Measurements from ENCODE around the gene BLTP3A. TPM values are rescaled to one million over a fixed set of nuclear protein-coding genes. Genes with fewer than 3 reads are reported as not detected.
"Not testable (repeated sequence)": the region's sequence is repeated elsewhere in the genome, so short reads cannot be mapped to it uniquely, and the experiment has no call there.

BLTP3A gene, protein sequence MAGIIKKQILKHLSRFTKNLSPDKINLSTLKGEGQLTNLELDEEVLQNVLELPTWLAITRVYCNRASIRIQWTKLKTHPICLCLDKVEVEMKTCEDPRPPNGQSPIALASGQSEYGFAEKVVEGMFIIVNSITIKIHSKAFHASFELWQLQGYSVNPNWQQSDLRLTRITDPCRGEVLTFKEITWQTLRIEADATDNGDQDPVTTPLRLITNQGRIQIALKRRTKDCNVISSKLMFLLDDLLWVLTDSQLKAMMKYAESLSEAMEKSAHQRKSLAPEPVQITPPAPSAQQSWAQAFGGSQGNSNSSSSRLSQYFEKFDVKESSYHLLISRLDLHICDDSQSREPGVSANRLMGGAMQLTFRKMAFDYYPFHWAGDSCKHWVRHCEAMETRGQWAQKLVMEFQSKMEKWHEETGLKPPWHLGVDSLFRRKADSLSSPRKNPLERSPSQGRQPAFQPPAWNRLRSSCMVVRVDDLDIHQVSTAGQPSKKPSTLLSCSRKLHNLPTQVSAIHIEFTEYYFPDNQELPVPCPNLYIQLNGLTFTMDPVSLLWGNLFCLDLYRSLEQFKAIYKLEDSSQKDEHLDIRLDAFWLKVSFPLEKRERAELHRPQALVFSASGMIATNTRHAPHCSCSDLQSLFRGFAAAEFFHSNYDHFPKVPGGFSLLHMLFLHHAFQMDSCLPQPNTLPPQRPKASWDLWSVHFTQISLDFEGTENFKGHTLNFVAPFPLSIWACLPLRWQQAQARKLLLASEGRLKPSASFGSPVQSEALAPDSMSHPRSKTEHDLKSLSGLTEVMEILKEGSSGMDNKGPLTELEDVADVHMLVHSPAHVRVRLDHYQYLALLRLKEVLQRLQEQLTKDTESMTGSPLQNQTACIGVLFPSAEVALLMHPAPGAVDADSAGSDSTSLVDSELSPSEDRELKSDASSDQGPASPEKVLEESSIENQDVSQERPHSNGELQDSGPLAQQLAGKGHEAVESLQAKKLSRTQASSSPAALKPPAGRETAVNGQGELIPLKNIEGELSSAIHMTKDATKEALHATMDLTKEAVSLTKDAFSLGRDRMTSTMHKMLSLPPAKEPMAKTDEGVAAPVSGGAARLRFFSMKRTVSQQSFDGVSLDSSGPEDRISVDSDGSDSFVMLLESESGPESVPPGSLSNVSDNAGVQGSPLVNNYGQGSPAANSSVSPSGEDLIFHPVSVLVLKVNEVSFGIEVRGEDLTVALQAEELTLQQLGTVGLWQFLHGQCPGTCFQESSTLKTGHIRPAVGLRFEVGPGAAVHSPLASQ (N-terminal part only)
- 10 to 100 TPM; 17.7 to 22.6 TPM for total RNA-seq

DNA sequence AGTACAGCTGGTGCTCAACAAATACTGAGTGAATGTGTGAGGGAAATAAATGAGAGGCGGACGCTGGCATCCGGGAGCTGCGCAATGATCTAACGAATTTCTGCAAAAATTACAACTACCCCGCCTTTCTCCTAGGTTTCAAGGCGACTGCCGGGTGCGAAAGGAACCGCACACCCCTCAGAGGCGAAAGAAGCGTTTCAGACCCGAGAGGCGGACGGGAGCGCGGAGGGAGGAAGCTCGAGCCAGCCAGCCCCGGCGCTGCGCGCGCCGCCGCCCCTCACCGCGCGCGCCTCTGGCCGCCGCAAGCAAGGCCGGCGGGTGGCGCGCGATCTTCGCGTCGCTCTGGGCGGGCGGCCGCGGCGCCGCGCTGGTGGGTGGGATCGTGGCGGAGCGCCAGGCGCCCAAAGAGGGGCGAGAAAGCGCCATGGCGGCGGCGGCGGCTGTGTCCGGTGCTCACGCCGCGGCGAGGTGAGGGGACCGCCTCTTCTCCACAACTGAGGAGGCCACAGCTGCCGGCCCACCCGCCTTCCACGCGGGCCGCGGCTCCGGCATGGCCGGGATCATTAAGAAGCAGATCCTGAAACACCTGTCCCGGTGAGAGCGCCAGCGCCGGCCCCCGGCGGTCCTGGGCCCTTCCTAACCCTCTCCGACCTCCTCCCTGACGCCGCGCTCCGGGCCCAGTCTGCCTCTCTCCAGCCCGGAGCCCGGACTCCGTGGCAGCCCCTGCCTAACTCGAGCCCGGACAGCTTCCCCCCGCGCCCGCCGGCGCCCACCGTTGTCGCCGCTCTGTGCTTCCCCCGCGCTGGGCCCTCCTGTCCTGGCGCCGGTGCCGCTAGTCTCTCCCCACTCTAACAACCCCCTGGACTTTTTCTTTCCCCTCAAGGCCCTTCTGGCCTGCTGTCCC lies at the start of gene BLTP3A:
Gene BLTP3A, plus strand, starts transcription at position 383 of the 904 bp plus-strand sequence. Its CDS starts 168 bp downstream, at position 551.
- peak within 1 kb of the TSS; percentile 65 to 94 for H3K4me3 ChIP-seq
- peak within 1 kb of the TSS; percentile 94 for H3K27ac ChIP-seq
- no peaks in the 10 kb centered on the region for H3K36me3 ChIP-seq
- TF ChIP-seq, protein P1, sequence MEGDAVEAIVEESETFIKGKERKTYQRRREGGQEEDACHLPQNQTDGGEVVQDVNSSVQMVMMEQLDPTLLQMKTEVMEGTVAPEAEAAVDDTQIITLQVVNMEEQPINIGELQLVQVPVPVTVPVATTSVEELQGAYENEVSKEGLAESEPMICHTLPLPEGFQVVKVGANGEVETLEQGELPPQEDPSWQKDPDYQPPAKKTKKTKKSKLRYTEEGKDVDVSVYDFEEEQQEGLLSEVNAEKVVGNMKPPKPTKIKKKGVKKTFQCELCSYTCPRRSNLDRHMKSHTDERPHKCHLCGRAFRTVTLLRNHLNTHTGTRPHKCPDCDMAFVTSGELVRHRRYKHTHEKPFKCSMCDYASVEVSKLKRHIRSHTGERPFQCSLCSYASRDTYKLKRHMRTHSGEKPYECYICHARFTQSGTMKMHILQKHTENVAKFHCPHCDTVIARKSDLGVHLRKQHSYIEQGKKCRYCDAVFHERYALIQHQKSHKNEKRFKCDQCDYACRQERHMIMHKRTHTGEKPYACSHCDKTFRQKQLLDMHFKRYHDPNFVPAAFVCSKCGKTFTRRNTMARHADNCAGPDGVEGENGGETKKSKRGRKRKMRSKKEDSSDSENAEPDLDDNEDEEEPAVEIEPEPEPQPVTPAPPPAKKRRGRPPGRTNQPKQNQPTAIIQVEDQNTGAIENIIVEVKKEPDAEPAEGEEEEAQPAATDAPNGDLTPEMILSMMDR (IDR thresholded peaks at IDR 0.05) = peak in 1 of 2 donors; percentile 31
- H3K4me1 ChIP-seq = peaks cover 0 to 32% of the 10 kb centered on the region in 2 donors
- peak; percentile 59 for DNase-seq (ENCODE audit: low spot score)
- H3K27me3 ChIP-seq = no peaks in the 10 kb centered on the region
- no peaks in the 10 kb centered on the region for H3K9me3 ChIP-seq

DNA sequence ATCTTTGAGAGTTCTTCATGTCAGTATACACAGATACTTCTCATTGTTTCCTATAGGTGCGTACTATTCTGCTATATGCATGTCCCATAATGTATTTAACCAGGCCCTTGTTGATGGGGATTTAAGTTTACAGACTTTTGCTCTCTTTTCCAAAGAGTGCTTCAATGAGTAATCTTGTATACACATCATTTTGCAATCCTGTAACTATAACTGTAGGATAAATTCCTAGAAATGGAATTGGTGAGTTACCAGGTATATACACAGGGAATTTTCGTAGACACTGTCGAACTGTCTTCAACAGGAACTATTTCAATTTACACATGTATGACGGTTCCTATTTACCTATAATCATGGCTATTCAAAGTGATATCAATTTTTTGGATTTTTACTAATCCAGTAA lies 49.8 kb upstream of the BLTP3A start:
- Histone ChIP-seq H3K4me1 (no peaks in the 10 kb centered on the region), H3K4me3 (no peak overlapping the region), H3K27ac (no peak overlapping the region), H3K9me3 (no peaks in the 10 kb centered on the region), H3K36me3 (no peaks in the 10 kb centered on the region), H3K27me3 (no peaks in the 10 kb centered on the region)
- TF ChIP-seq, protein P1 (IDR thresholded peaks at IDR 0.05) = no peak
- no peak for DNase-seq (ENCODE audit: low spot score)

DNA sequence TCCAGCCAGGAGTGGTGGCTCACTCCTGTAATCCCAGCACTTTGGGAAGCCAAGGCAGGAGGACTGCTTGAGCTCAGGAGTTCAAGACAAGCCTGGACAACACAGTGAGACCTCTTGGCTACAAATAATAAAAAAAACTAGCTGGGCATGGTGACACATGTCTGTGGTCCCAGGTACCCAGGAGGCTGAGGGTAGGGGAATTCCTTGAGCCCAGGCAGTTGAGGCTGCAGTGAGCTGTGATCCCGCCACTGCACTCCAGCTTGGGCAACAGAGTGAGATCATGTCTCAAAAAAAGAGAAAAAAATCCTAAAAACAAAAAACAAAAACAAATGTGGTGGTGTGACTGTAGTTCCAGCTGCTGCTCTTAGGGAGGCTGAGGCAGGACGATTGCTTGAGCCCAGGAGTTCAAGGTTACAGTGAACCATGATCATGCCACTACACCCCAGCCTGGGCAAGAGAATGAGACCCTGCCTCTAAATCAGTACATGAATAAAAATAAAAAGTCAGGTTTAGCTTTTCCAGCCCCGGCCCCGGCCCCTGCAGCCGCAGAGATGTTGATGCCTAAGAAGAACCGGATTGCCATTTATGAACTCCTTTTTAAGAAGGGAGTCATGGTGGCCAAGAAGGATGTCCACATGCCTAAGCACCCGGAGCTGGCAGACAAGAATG lies 48.1 kb upstream of the BLTP3A start:
- Histone ChIP-seq H3K4me1 (no peaks in the 10 kb centered on the region), H3K4me3 (no peak overlapping the region), H3K27ac (no peak overlapping the region), H3K36me3 (no peaks in the 10 kb centered on the region), H3K27me3 (no peaks in the 10 kb centered on the region), H3K9me3 (no peaks in the 10 kb centered on the region)
- TF ChIP-seq, protein P1 (IDR thresholded peaks at IDR 0.05) = no peak
- DNase-seq (ENCODE audit: low spot score) = no peak

DNA sequence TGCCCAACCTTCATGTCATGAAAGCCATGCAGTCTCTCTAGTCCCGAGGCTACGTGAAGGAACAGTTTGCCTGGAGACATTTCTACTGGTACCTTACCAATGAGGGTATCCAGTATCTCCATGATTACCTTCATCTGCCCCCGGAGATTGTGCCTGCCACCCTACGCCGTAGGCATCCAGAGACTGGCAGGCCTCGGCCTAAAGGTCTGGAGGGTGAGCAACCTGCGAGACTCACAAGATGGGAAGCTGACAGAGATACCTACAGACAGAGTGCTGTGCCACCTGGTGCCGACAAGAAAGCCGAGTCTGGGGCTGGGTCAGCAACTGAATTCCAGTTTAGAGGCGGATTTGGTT lies 47.6 kb upstream of the BLTP3A start:
- H3K27me3 ChIP-seq; H3K36me3 ChIP-seq; H3K9me3 ChIP-seq; H3K4me1 ChIP-seq; H3K27ac ChIP-seq; DNase-seq (ENCODE audit: low spot score); H3K4me3 ChIP-seq: not testable (repeated sequence)

DNA sequence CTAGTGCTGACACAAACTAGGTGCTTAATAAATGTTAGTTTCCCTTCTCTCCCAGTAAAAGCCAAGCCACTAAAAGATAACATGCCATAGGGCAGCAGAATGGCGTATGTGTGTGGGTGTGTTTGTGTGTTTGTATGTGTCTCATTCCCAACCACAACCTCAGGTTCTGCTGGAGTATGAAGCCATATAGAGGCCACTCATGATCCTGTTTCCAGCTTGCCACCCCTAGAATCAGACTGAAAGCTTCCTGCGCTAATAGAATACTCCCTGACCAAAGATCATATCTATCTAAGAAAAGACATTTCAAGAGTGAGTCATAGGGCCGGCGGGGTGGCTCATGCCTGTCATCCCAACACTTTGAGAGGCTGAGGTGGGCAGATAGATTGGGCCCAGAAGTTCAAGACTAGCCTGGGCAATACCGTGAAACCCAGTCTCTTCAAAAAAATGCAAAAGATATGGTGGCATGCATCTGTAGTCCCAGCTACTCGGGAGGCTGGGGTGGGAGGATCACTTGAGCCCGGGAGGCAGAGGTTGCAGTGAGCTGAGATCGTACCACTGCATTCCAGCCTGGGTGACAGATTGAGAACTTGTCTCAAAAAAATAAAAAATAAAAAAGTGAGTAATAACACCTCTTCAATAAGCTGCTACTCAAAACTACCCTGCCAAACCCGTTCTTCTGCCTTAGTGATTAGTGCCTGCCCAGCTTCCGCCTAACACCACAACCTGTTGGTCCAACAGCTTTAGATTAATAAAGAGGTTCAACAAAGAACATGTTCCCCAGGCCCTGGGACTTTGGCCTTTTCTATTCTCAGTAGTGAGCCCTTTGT lies 46.4 kb upstream of the BLTP3A start:
- Histone ChIP-seq H3K27ac (no peak overlapping the region), H3K27me3 (no peaks in the 10 kb centered on the region), H3K9me3 (no peaks in the 10 kb centered on the region), H3K36me3 (no peaks in the 10 kb centered on the region), H3K4me1 (no peaks in the 10 kb centered on the region), H3K4me3 (no peak overlapping the region)
- TF ChIP-seq, protein P1 (IDR thresholded peaks at IDR 0.05) = no peak
- DNase-seq (ENCODE audit: low spot score) = no peak
